K562 (cell line): ENCODE results near the gene TMEM86A. TPM values are rescaled to one million over a fixed set of nuclear protein-coding genes. Genes with fewer than 3 reads are reported as not detected.
A peak's percentile ranks its signal among the peaks of the same experiment; 100 is the strongest.

Experiments
- ATAC-seq: fragments of 200-7000 bp; cut with Tn5 transposase; 3 replicates; pipeline ENCODE4 v1.9.1; 2020; ENCODE audit warnings: moderate library complexity
- BruUV-seq: library from RNA; stranded (reverse); fragments of 400-500 nt; replicated peaks from 2 replicates; lab custom pipeline; 2021; lab: Mats Ljungman, UMichigan
- CTCF ChIA-PET: fragments of 300-600 bp; formaldehyde crosslinking; extraction: SDS; loops from one replicate; lab custom pipeline; 2021; ENCODE audit warnings: low intra/inter-chr PET ratio; lab: Yijun Ruan, JAX
- POLR2A ChIA-PET: fragments of 300-600, 350-650 bp; sonication (Branson Sonifier 250); formaldehyde crosslinking; extraction: SDS; loops from one replicate; lab custom pipeline; 2021; ENCODE audit warnings: antibody characterized with exemption, inconsistent platforms; lab: Yijun Ruan, JAX
- DNase-seq, 4 experiments: peaks; one replicate each; pipeline versions ENCODE4 v3.0.0 to v3.0.0-alpha.2; 2011 to 2018; ENCODE audit warnings: low spot score in 3 of 4, mixed read lengths in 3 of 4; ENCODE audit errors: extremely low read depth in 1 of 4
- FAIRE-seq: peaks from 2 replicates; lab custom pipeline; 2011; peaks lifted over from hg19 to GRCh38; lab: Jason Lieb, UNC
- H2AFZ ChIP-seq: 2 replicates; pipeline ENCODE4 v1.6.0; 2011; ENCODE audit warnings: low read depth, low read length, control low read depth, inconsistent platforms
- H3K27ac ChIP-seq: fragments of 200-600 bp; 3 replicates; pipeline ENCODE4 v1.8.0; 2011; ENCODE audit warnings: low read depth, mild to moderate bottlenecking, control low read depth, inconsistent platforms, low read length, moderate library complexity, mixed read lengths; ENCODE audit errors: extremely low read depth
- H3K27me3 ChIP-seq, 2 experiments: fragments of 300-600 bp in 1 of 2; 2 replicates in 1 of 2; 3 replicates in 1 of 2; pipeline versions ENCODE4 v1.6.0 to v1.8.0; 2011; ENCODE audit warnings: inconsistent platforms in 2 of 2, low read length in 2 of 2, mild to moderate bottlenecking in 1 of 2, mixed read lengths in 1 of 2, moderate library complexity in 1 of 2; ENCODE audit not compliant: control insufficient read depth in 2 of 2, insufficient read depth in 2 of 2
- H3K36me3 ChIP-seq: fragments of 300-600 bp; 3 replicates; pipeline ENCODE4 v1.8.0; 2011; ENCODE audit warnings: mild to moderate bottlenecking, low read length, inconsistent platforms; ENCODE audit not compliant: control insufficient read depth, insufficient read depth
- H3K4me1 ChIP-seq, 2 experiments: fragments of 200-600 bp in 1 of 2; replicated peaks in 1 of 2; 2 replicates in 1 of 2; 3 replicates in 1 of 2; pipeline versions ENCODE4 v1.5.1 to v1.8.0; 2011; ENCODE audit warnings: inconsistent platforms in 2 of 2, low read length in 2 of 2, mild to moderate bottlenecking in 1 of 2, mixed read lengths in 1 of 2, moderate library complexity in 1 of 2; ENCODE audit not compliant: control insufficient read depth in 2 of 2, insufficient read depth in 2 of 2
- H3K4me2 ChIP-seq: 2 replicates; pipeline ENCODE4 v1.6.1; 2011; ENCODE audit warnings: low read length, control low read depth, inconsistent platforms, mixed read lengths; ENCODE audit not compliant: insufficient read depth
- H3K4me3 ChIP-seq: fragments of 200-600 bp; sonication (generic), shearing (Covaris generic); 2 replicates; pipeline ENCODE4 v1.5.1; 2016; ENCODE audit warnings: control low read depth, inconsistent platforms
- H3K79me2 ChIP-seq: fragments of 200-600 bp; 3 replicates; pipeline ENCODE4 v1.8.0; 2011; ENCODE audit warnings: low read length, inconsistent platforms; ENCODE audit not compliant: control insufficient read depth, insufficient read depth
- H3K9ac ChIP-seq, 2 experiments: 2 replicates each; pipeline versions ENCODE4 v1.6.0 to v1.6.1; 2011; ENCODE audit warnings: low read depth in 2 of 2, low read length in 2 of 2, control low read depth in 1 of 2, inconsistent platforms in 1 of 2, mild to moderate bottlenecking in 1 of 2, mixed read lengths in 1 of 2; ENCODE audit not compliant: insufficient read depth in 1 of 2
- H3K9me1 ChIP-seq: one replicate; pipeline ENCODE4 v1.6.0; 2011; ENCODE audit warnings: inconsistent platforms, mild to moderate bottlenecking, low read length, moderate library complexity; ENCODE audit not compliant: control insufficient read depth, insufficient read depth
- H3K9me3 ChIP-seq: replicated peaks from 2 replicates; pipeline ENCODE4 v1.5.1; 2011; ENCODE audit warnings: low read depth, low read length, inconsistent platforms; ENCODE audit not compliant: control insufficient read depth, insufficient read depth
- H4K20me1 ChIP-seq: replicated peaks from 2 replicates; pipeline ENCODE4 v1.6.1; 2011; ENCODE audit warnings: low read length, inconsistent platforms, mixed read lengths; ENCODE audit not compliant: control insufficient read depth, insufficient read depth
- FOXA3 ChIP-seq, 2 experiments: fragments of 450-650 bp in 1 of 2; sonication (generic) in 1 of 2; formaldehyde crosslinking; IDR thresholded peaks in 1 of 2; conservative IDR thresholded peaks in 1 of 2; 2 replicates each; pipeline versions ENCODE4 v1.4.0 to v1.8.0; 2020 to 2022; ENCODE audit warnings: mild to moderate bottlenecking in 2 of 2, missing genetic modification reagents in 1 of 2
- MNT ChIP-seq, 2 experiments: fragments of 450-650 bp; conservative IDR thresholded peaks; 2 replicates each; pipeline ENCODE4 v1.6.1; 2017; ENCODE audit warnings: mild to moderate bottlenecking in 2 of 2, moderate library complexity in 2 of 2
- MTA1 ChIP-seq: fragments of 450-650 bp; IDR thresholded peaks from 2 replicates; pipeline ENCODE4 v1.6.1; 2017; ENCODE audit warnings: borderline replicate concordance
- PHF8 ChIP-seq: fragments of 200-600 bp; sonication (generic); IDR thresholded peaks from 2 replicates; pipeline ENCODE4 v1.6.1; 2012; ENCODE audit warnings: mixed run types, mild to moderate bottlenecking, inconsistent platforms, low read length, moderate library complexity, borderline replicate concordance
- POLR2G ChIP-seq: fragments of 200-400 bp; formaldehyde crosslinking; IDR thresholded peaks from 2 replicates; pipeline ENCODE4 v1.6.1; 2017; ENCODE audit warnings: low read depth, mild to moderate bottlenecking, antibody characterized with exemption, low read length, moderate library complexity
- TCF7 ChIP-seq: sonication (generic); IDR thresholded peaks from 2 replicates; pipeline ENCODE4 v1.6.1; 2016; ENCODE audit warnings: antibody characterized with exemption, borderline replicate concordance
- TFAP4 ChIP-seq: sonication (generic); formaldehyde crosslinking; IDR thresholded peaks from 2 replicates; pipeline ENCODE4 v1.8.0; 2022; ENCODE audit warnings: missing genetic modification reagents, mild to moderate bottlenecking, moderate library complexity, borderline replicate concordance
- ZBTB12 ChIP-seq: fragments of 250-450 bp; sonication (Bioruptor Pico); IDR thresholded peaks from 2 replicates; pipeline ENCODE4 v1.4.0; 2020
- ZBTB26 ChIP-seq: fragments of 450-650 bp; formaldehyde crosslinking; IDR thresholded peaks from 2 replicates; pipeline ENCODE4 v1.4.0; 2022; ENCODE audit warnings: missing genetic modification characterization
- ZNF12 ChIP-seq: sonication (generic); formaldehyde crosslinking; IDR thresholded peaks from 2 replicates; pipeline ENCODE4 v1.4.0; 2020; ENCODE audit warnings: mild to moderate bottlenecking, missing genetic modification reagents
- ZNF436 ChIP-seq: fragments of 250-450, 450-650 bp; sonication (Bioruptor Pico); formaldehyde crosslinking; IDR thresholded peaks from 2 replicates; pipeline ENCODE4 v1.7.0; 2020; ENCODE audit warnings: mild to moderate bottlenecking
- WGBS: fragments of 100-300 bp; shearing (Covaris generic); methylation state at CpG from one replicate; pipeline ENCODE4 v1.1.6; 2016; ENCODE audit warnings: low coverage, mixed read lengths; ENCODE audit not compliant: insufficient coverage; ENCODE audit errors: missing lambda C conversion rate; 5-methylcytosine and 5-hydroxymethylcytosine counted together
- in situ Hi-C: fragments of 300-500 bp; cut with MboI; formaldehyde crosslinking; loops from 4 replicates; pipeline ENCODE4 v1.15.0; 2018; ENCODE audit warnings: inconsistent platforms, mixed read lengths
- intact Hi-C: fragments of 100-400 bp; cut with micrococcal nuclease; formaldehyde crosslinking; loops from 2 replicates; pipeline ENCODE4 v1.14.2; 2022
- polyA plus RNA-seq, 8 experiments: library from polyadenylated mRNA; depleted of rRNA in 4 of 8; stranded (reverse) in 5 of 8; unstranded in 3 of 8; fragments of >200 nt; fragmentation: Nextera tagmentation in 2 of 8; fragmentation: Illumina TruSeq in 1 of 8; extraction: Ambion mirVana in 2 of 8; extraction: Trizol in 1 of 8; gene quantifications; 2 replicates each; pipeline versions ENCODE4 v1.2.1 to v1.2.3, GENCODE V29; 2011 to 2014; ENCODE audit warnings: inconsistent platforms in 1 of 8, missing spikeins in 1 of 8
- total RNA-seq, 7 experiments: library from RNA; depleted of rRNA in 6 of 7; stranded (reverse); fragments of >200 nt in 6 of 7; fragmentation: Illumina TruSeq in 2 of 7; extraction: Trizol in 2 of 7; gene quantifications; 2 replicates each; pipeline versions ENCODE4 v1.2.1 to v1.2.3, GENCODE V29; 2011 to 2021; ENCODE audit warnings: low replicate concordance in 1 of 7

The TMEM86A gene
- total and polyA plus RNA-seq, 9 of the 15 experiments (the other 6 are each of a cell fraction or from before 2014, with no cell fraction given) = 0.22 to 1.3 (median 0.40) TPM; not detected in 2

GRCh38 chr11:18720808-18721560 lies 22.4 kb downstream of the TMEM86A start:
- in situ Hi-C loops (no loop called here), intact Hi-C loops (no loop called here)
- Histone ChIP-seq H3K27me3 (peaks cover 6 to 47% of the 10 kb centered on the region in 2 experiments), H3K36me3 (no peaks in the 10 kb centered on the region), H3K4me1 (peaks cover 2 to 14% of the 10 kb centered on the region in 2 experiments; a peak in 3 of 5 replicates), H3K9me3 (no peaks in the 10 kb centered on the region), H3K4me2 (peak overlapping the region; percentile 82), H3K79me2 (no peaks in the 10 kb centered on the region), H3K9ac (peak overlapping the region in 1 of 2 experiments; percentile 82; a peak in 2 of 4 replicates), H3K9me1 (peaks cover 3% of the 10 kb centered on the region), H3K27ac (no peak overlapping the region), H4K20me1 (peaks cover 4% of the 10 kb centered on the region; the same call in 1 of the 2 replicates), H3K4me3 (peak overlapping the region; percentile 30), H2AFZ (peak overlapping the region; percentile 93)
- DNase-seq (peak; percentile 52 to 72 (median 69)), ATAC-seq (peak; percentile 93), FAIRE-seq (no peak)
- 9% methylated on average over 41 of the region's 41 CpGs for WGBS
- POLR2A ChIA-PET = interaction anchor here (1.0 to 1.1 kb wide), 2 partner anchors 15 to 23 kb away, joined by 3 to 5 read pairs; partner anchors contain the start of gene TMEM86A
- TF ChIP-seq POLR2G (0 out of 2 replicates have a peak, but pooled peaks have one; percentile 30), ZBTB12 (CRISPR knock-in tag) (no peak), TFAP4 (CRISPR knock-in tag) (peak; percentile 26; the same call in 1 of the 2 replicates), ZNF12 (0 out of 2 replicates have a peak, but pooled peaks have one; percentile 29), MNT (conservative IDR thresholded peaks at IDR 0.05) (0 out of 4 replicates have a peak, but pooled peaks of 1 of the 2 experiments have one; percentile 20), MTA1 (no peak), PHF8 (peak; percentile 3; the same call in 1 of the 2 replicates), ZNF436 (CRISPR knock-in tag) (no peak), TCF7 (no peak), FOXA3 (CRISPR knock-in tag; conservative IDR thresholded peaks at IDR 0.05 in 1 of 2, IDR thresholded peaks at IDR 0.05 in 1 of 2) (0 out of 4 replicates have a peak, but pooled peaks of 1 of the 2 experiments have one; percentile 25), ZBTB26 (no peak)
- no TSS peak for BruUV-seq
- CTCF ChIA-PET = no interaction called here
